NCI-H69 (cell line): ENCODE measurements around the gene SP2.

Experiments used
- DNase-seq: peaks from one replicate; lab custom pipeline; 2025; lab: John Stamatoyannopoulos, UW

SP2 gene

GRCh38 chr17:47973541-47973940, 77.5 kb downstream of the SP2 start:
- DNase-seq: no peak

- DNase-seq: no peak
Measured at GRCh38 chr17:47975189-47975822, 79.3 kb downstream of the SP2 start.

- no peak for DNase-seq
Measured at GRCh38 chr17:47975823-47976205, 79.8 kb downstream of the SP2 start.

GRCh38 chr17:47978324-47978723, 82.3 kb downstream of the SP2 start:
- DNase-seq: peak; percentile 87
